GM15510 (cell line): ENCODE results near the gene ITGA11.

Experiments
- POLR2A ChIP-seq: IDR thresholded peaks from 3 replicates; pipeline ENCODE4 v1.6.1; 2011; ENCODE audit warnings: borderline replicate concordance; ENCODE audit not compliant: insufficient read length; ENCODE audit errors: extremely low read depth

ITGA11 gene

DNA sequence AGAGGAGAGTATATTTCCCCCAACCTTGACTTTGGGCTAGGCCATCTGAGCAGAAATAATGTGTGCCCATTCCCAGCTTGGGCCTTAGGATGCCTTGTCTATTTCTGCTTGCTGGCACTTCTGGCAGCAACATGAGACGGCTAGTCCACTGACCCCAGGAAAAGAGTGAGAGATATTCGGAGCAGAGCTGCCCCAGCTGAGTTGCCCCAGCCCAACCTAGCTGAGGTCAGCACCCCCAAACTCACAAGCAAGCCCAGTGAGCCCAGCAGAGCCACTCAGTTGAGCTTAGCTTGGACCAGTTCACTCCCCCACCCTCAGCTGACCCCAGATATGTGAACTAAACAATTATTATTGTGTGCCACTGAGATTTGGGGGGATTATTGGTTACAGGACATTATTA, 20.2 kb downstream of the ITGA11 start:
- TF ChIP-seq POLR2A, result no peak

GRCh38 chr15:68411343-68411675, 20.7 kb downstream of the ITGA11 start:
- no peak for TF ChIP-seq POLR2A

DNA sequence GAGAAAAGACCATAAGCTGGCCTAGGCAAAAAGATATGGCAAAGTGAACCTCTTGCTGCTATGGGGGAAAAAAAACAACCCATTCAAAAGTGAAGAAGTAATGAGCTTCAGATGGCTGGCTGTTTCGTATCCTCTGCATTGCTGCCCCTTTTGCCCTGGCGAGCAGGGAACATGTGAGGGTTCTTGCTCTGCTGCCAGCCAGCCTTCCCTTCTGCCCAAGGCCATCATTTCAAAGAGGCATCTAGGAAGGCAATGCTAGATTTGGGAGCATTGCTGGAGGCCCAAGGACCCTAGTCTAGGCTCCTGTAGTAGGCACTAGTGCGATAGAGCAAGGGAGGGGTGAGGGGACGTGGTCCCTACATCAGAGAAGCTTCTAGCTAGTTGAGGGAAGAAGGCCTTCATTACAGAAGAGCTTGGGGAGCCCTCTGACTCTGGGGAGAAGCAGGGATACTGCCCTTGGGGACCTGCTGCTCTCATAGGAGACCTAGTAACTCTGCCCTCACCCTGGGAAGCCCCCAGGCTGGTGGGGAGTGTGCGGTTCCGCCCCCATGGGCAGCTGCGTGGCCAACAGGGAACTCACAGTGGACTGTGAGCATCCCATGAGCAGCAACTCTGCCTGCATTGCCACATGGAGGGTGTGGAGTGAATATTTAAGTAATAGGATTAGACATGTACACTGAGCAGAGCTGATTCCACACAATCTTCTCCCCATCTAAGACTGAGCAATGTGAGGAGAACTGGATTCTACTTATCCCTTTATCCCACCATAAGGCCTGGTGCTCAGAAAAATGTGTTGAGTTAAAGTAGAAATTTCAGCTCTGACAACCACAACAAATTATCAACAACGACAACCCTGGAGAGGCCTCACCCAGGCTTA, 21.3 kb downstream of the ITGA11 start:
- no peak for TF ChIP-seq POLR2A

DNA sequence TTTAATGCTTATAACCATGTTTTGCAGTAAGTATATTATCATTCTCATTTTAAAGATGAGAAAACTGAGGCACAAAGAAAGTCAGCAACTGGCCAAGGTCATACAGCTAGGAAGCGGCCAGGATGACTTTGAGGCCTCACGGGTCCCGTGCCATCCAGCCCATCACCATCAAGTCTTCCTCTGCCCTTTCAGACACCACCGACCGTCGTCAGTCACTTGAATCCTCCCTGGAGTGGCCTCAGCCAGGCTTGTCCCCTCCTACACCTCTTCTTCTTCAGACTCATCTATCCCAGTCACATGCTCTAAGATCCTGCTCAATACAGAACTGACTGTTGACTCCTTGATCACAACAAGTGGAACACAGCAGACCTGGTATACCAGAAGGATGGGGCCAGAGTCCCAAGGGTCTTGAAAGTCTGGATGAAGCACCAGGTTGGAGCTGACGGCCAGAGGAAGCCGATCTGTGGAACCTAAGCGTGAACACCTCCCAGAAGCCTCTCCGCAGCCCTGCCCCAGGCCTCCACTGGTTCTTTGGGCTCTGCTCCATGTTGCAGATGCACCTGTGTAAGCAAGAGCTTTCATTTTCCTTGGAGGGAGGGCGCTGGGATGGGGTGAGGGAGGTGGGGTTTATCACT, 22.1 kb downstream of the ITGA11 start:
- TF ChIP-seq POLR2A, result no peak

- TF ChIP-seq POLR2A, result no peak
Measured at GRCh38 chr15:68408971-68409370, 23.0 kb downstream of the ITGA11 start.

- no peak for TF ChIP-seq POLR2A
Measured at GRCh38 chr15:68407886-68408881, 23.8 kb downstream of the ITGA11 start.

- TF ChIP-seq POLR2A, result no peak
Measured at GRCh38 chr15:68407141-68407885, 24.6 kb downstream of the ITGA11 start.

GRCh38 chr15:68405378-68406250, 26.3 kb downstream of the ITGA11 start:
- TF ChIP-seq POLR2A, result no peak

- no peak for TF ChIP-seq POLR2A
Measured at GRCh38 chr15:68404056-68404798, 27.7 kb downstream of the ITGA11 start.

GRCh38 chr15:68403161-68403941, 28.6 kb downstream of the ITGA11 start:
- no peak for TF ChIP-seq POLR2A

DNA sequence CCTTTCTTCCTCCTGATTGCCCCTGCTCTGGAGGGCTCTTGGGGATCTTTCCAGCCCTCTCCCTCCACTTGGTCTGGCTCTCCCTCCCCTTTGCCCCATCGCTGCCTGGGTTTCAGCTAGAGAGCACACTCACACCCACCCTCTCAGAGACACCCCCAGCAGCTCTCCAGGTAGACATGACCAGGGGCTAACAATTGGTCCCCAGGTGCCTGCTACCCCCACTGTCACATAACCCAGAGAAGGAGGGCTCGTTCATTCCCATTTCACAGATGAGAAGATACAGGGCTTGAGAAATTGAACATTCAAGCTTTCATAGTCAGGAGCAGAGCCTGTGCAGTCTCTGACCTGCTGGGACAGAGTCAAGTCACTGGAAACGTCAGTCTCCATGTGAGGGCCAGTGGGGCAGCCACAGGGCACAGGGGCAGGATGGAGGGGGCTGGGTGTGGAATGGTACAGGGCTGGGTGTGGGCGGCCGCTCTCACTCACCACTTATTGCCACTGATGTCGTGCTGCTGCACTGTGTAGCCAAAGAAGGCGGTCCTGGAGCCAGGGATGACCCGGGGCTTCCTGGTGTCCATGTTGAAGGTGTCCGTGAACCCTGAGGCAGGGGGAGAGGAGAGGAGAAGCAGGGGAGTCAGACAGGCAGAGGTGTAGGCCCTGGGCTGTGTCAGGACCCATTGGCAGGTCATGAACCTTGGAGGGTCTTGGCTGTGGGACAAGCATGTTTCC, 29.4 kb downstream of the ITGA11 start:
- no peak for TF ChIP-seq POLR2A
